Mucosa of descending colon (tissue), 3 donors: ENCODE measurements around the gene DPP8. TPM values are rescaled to one million over a fixed set of nuclear protein-coding genes. Genes with fewer than 3 reads are reported as not detected.
"Not testable (repeated sequence)": the region's sequence is repeated elsewhere in the genome, so short reads cannot be mapped to it uniquely, and the experiment has no call there.

Source experiments
- ATAC-seq: fragments of 200-7000 bp; cut with Tn5 transposase; one replicate; pipeline ENCODE4 v1.9.1; 2020; ENCODE audit warnings: mild to moderate bottlenecking, moderate library complexity
- DNase-seq, 3 donors: peaks; one replicate each; pipeline ENCODE4 v3.0.0-alpha.2; 2020
- H3K36me3 ChIP-seq: fragments of 200-600 bp; one replicate; pipeline ENCODE4 v1.8.0; 2021; ENCODE audit warnings: low read depth, mild to moderate bottlenecking
- H3K4me1 ChIP-seq: fragments of 200-600 bp; one replicate; pipeline ENCODE4 v1.8.0; 2021; ENCODE audit warnings: low read depth, mild to moderate bottlenecking
- H3K4me3 ChIP-seq: fragments of 200-600 bp; one replicate; pipeline ENCODE4 v1.8.0; 2021; ENCODE audit warnings: mild to moderate bottlenecking
- H3K9me3 ChIP-seq: fragments of 200-600 bp; one replicate; pipeline ENCODE4 v1.8.0; 2021; ENCODE audit warnings: mild to moderate bottlenecking
- intact Hi-C, 2 donors: fragments of 100-400 bp; cut with DNase I in 1 of 2; cut with micrococcal nuclease in 1 of 2; formaldehyde crosslinking; loops; one replicate each; pipeline versions ENCODE4 v1.11.0 to v1.11.1; 2022; cut with DNase I, micrococcal nuclease
- total RNA-seq, 3 donors: library from RNA; stranded (reverse); fragmentation: NEBNext Ultra II Directional in 2 of 3; extraction: Animal tissue kit (Norgen Biotek cat#: 25700) in 2 of 3; gene quantifications; one replicate each; pipeline versions ENCODE4 v1.2.1 to v1.2.4, GENCODE V29; 2021 to 2023
- TF ChIP-seq, protein P1 (sequence below): fragments of 200-600 bp; IDR thresholded peaks from one replicate; pipeline ENCODE4 v1.8.0; 2022; ENCODE audit warnings: antibody characterized with exemption, mild to moderate bottlenecking
- donor health status: DM: no; HTN: no; CAD: no; lungs with moderate emphysema.
- donor health status: DM: no; HTN: no; CAD: no.
- donor health status: DM: no; HTN: yes; CAD: no.

The DPP8 gene
- total RNA-seq, 3 donors from 2014 or later, result 35.6 to 40.6 (median 35.8) TPM

DNA sequence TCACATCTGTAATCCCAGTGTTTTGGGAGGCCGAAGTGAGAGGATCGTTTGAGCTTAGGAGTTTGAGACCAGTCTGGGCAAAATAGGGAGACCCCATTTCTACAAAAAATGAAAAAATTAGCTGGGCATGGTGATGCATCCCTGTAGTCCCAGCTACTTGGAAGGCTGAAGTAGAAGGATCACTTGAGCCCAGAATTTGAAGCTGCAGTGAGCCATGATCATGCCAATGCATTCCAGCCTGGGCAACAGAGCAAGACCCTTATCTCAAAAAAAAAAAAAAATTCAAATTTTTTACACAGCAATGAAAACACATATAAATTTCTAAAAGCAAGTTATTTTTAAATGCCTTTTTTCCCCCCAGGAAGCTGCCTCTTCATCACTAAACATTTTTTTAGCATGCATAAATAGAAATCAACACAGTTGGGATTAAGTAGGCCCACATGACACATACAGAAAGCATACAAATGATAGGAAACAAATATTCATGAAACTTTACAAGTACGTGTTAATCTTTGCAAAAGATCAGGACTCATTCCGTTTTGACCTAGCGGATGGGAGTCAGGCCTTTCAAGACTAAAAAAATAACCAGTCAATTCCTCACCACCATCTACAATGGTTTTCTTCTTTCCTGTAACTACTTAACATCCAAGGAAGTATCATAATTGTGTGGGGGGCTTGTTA, 49.1 kb downstream of the DPP8 start:
- intact Hi-C loops, result no loop called here
- ATAC-seq (no peak), DNase-seq (no peak)
- H3K4me1 ChIP-seq, result no peaks in the 10 kb centered on the region
- H3K9me3 ChIP-seq, result no peaks in the 10 kb centered on the region
- peaks cover 26% of the 10 kb centered on the region for H3K36me3 ChIP-seq
- TF ChIP-seq, protein P1, sequence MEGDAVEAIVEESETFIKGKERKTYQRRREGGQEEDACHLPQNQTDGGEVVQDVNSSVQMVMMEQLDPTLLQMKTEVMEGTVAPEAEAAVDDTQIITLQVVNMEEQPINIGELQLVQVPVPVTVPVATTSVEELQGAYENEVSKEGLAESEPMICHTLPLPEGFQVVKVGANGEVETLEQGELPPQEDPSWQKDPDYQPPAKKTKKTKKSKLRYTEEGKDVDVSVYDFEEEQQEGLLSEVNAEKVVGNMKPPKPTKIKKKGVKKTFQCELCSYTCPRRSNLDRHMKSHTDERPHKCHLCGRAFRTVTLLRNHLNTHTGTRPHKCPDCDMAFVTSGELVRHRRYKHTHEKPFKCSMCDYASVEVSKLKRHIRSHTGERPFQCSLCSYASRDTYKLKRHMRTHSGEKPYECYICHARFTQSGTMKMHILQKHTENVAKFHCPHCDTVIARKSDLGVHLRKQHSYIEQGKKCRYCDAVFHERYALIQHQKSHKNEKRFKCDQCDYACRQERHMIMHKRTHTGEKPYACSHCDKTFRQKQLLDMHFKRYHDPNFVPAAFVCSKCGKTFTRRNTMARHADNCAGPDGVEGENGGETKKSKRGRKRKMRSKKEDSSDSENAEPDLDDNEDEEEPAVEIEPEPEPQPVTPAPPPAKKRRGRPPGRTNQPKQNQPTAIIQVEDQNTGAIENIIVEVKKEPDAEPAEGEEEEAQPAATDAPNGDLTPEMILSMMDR, result no peak
- H3K4me3 ChIP-seq, result no peak overlapping the region

DNA sequence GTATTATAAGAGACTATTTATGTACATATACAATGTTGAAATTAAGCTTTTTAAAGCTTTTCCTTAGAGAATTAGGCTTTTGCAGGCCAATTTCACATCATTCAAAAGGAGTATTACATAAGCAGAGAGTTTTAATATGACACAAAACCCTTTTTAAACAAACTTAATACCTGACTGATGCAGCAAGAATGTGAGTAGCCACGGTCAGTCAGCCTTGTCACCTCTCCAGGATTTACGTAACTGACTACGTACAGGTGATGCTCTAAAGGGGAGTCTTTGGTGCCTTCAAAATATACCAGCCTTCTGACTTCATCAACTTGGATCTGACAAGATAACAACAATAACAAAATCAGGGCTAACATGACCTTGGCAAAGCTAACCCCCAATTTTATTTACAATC, 50.6 kb downstream of the DPP8 start:
- ATAC-seq, result no peak
- Histone ChIP-seq H3K36me3 (peaks cover 28% of the 10 kb centered on the region), H3K4me3 (no peak overlapping the region), H3K9me3 (no peaks in the 10 kb centered on the region), H3K4me1 (no peaks in the 10 kb centered on the region)
- intact Hi-C loops, result no loop called here
- TF ChIP-seq, protein P1, result no peak
- no peak for DNase-seq

DNA sequence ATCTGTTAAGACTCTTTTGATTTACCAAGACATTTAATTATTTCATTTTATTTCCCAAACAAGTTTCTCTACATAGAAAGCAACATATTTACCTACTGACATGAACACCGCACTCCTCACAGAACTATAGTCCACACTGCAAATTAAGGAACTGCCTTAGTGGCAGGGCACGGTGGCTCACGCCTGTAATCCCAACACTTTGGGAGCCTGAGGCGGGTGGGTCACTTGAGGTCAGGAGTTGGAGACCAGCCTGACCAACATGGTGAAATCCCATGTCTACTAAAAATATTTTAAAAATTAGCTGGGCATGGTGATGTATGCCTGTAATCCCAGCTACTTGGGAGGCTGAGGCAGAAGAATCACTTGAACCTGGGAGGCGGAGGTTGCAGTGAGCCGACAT, 54.4 kb downstream of the DPP8 start:
- DNase-seq, intact Hi-C loops, ATAC-seq, H3K9me3 ChIP-seq, H3K4me1 ChIP-seq, H3K4me3 ChIP-seq: not testable (repeated sequence)
- H3K36me3 ChIP-seq, result peaks cover 37% of the 10 kb centered on the region

DNA sequence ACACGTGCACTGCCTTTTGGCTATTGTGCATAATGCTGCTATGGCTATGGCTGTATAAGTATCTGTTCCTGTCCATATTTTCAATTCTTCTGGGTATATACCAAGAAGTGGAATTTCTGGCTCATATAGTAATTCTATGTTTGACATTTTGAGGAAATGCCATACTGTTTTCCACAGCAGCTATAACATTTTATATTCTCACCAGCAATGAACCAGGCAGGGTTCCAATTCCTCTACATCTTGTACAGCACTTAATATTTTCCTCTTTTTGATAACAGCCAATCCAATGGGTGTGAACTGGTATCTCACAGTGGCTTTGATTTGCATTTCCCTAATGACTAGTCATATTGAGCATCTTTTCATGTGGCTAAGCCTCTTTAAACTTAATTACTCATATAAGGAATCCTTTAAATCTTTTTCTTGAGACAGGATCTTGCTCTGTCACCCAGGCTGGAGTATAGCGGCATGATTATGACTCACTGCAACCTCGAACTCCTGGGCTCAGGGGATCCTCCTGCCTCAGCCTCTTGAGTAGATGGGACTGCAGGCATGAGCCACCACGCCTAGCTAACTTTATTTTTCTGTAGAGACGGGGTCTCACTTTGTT, 56.6 kb downstream of the DPP8 start:
- Histone ChIP-seq H3K36me3 (peaks cover 33% of the 10 kb centered on the region), H3K4me1 (no peaks in the 10 kb centered on the region), H3K4me3 (no peak overlapping the region), H3K9me3 (no peaks in the 10 kb centered on the region)
- DNase-seq, result no peak
- intact Hi-C loops, result no loop called here
- no peak for ATAC-seq
- TF ChIP-seq, protein P1, result no peak

DNA sequence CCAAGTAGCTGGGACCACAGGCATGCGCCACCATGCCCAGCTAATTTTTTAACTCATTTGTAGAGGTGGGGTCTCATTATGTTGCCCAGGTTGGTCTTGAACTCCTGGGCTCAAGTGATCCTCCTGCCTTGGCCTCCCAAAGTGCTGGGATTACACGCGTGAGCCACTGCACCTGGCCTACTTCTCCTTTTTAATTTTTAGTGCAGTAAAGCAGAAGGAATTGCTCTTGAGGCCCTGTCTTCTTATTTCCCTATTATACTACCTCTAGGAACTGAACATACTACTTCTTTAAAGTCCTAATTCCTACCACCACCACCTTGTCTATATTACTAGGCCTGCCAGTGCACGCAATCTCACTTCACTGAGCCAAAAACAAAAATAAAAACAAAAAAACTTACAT, 62.2 kb downstream of the DPP8 start:
- H3K4me3 ChIP-seq, ATAC-seq, H3K9me3 ChIP-seq, H3K4me1 ChIP-seq, intact Hi-C loops, DNase-seq, H3K36me3 ChIP-seq: not testable (repeated sequence)

DNA sequence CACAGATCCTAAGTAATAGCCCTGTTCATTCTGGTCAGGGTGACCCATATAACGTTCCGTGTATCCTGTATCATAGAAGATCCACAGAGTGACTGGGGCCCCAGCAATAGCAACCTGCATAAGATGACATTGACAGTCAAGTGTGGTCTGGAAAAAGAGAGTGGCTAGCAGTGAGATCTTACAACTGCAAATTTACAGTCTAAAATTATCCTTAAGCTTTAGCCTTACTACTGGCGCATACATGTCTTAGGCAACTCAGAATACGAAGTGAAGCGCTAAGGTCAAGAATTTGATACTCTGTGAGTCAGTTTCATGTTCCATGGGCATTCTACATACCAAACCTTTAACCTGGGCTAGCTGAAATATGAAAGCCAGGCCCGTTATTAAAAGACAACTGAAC, 65.5 kb downstream of the DPP8 start:
- ATAC-seq (no peak), DNase-seq (no peak)
- intact Hi-C loops, result no loop called here
- Histone ChIP-seq H3K9me3 (no peaks in the 10 kb centered on the region), H3K4me1 (no peaks in the 10 kb centered on the region), H3K36me3 (no peaks in the 10 kb centered on the region), H3K4me3 (no peak overlapping the region)
- TF ChIP-seq, protein P1, result no peak
